HUES6 (cell line): Measurements from ENCODE around the gene ZFAND3.
"Not testable (repeated sequence)": the region's sequence is repeated elsewhere in the genome, so short reads cannot be mapped to it uniquely, and the experiment has no call there.

ENCODE experiments used
- H3K27ac ChIP-seq: 2 replicates; pipeline ENCODE4 v1.7.0; 2013; ENCODE audit warnings: low read depth, mild to moderate bottlenecking, low read length, inconsistent platforms
- H3K27me3 ChIP-seq: 2 replicates; pipeline ENCODE4 v1.6.1; 2013; ENCODE audit warnings: low read length; ENCODE audit not compliant: control insufficient read depth, insufficient read depth
- H3K36me3 ChIP-seq: 2 replicates; pipeline ENCODE4 v1.6.1; 2013; ENCODE audit warnings: low read length; ENCODE audit not compliant: control insufficient read depth, insufficient read depth
- H3K4me1 ChIP-seq: 2 replicates; pipeline ENCODE4 v1.6.1; 2013; ENCODE audit warnings: low read length; ENCODE audit not compliant: control insufficient read depth, insufficient read depth
- H3K4me3 ChIP-seq: 2 replicates; pipeline ENCODE4 v1.5.1; 2013; ENCODE audit warnings: low read depth, low read length
- H3K9ac ChIP-seq: one replicate; pipeline ENCODE4 v1.6.1; 2013; ENCODE audit warnings: mild to moderate bottlenecking, low read length
- H3K9me3 ChIP-seq: 2 replicates; pipeline ENCODE4 v1.6.1; 2013; ENCODE audit warnings: low read depth, low read length; ENCODE audit not compliant: control insufficient read depth, insufficient read depth

ZFAND3 gene

DNA sequence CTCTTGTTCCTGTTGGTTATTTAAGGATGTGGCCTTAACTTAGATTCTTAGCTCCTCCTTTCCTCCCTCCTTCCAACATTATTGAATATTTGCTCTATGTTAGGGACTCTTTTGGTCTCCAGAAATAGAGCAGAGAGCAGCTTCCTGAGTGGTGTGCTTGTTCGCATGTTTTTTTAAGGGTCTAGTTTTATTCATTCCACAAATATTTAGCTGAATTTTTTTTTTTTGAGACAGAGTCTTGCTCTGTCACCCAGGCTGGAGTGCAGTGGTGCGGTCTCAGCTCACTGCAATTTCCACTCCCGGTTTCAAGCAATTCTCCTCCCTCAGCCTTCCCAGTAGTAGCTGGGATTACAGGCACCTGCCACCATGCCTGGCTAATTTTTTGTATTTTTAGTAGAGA, 169.2 kb downstream of the ZFAND3 start:
- Histone ChIP-seq H3K4me1 (peaks cover 9% of the 10 kb centered on the region; the same call in 1 of the 2 replicates), H3K4me3 (no peak overlapping the region), H3K27ac (no peak overlapping the region), H3K9ac (no peak overlapping the region), H3K9me3 (no peaks in the 10 kb centered on the region), H3K36me3 (no peaks in the 10 kb centered on the region), H3K27me3 (no peaks in the 10 kb centered on the region)

DNA sequence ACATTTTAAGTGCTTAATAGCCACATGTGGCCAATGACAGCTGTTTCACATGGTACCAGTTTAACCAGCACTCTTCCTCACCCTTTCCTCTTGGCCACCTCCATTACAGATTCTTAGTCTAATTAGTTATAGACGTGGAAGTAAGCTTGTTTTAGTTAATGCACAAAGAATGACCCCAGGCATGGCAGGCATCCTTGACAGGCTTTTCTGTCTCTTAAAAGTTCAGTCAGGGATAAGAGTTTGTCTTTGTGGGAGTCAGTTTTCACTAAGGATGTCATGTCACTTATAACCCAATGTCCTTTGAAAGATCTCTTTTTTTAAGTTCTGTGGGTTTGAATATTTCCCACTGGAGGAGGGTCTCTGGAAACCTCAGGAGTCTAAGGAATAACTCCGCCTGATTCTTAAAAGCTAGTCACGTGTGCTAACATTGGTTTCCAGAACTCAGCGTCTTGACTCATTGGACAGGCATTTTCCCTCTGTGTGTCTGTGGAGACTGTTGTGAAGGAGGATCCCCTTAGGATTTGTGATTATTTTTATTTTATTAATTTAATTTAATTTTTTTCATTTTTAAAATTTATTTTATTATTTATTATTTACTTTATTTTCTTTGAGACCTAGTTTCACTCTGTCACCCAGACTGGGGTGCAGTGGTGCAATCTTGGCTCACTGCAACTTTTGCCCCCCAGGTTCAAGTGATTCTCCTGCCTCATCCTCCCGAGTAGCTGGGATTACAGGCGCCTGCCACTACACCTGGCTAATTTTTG, 171.4 kb downstream of the ZFAND3 start:
- no peak overlapping the region for H3K27ac ChIP-seq
- no peak overlapping the region for H3K4me3 ChIP-seq
- H3K4me1 ChIP-seq = peaks cover 16% of the 10 kb centered on the region
- H3K9me3 ChIP-seq = no peaks in the 10 kb centered on the region
- no peaks in the 10 kb centered on the region for H3K36me3 ChIP-seq
- no peak overlapping the region for H3K9ac ChIP-seq
- H3K27me3 ChIP-seq = no peaks in the 10 kb centered on the region

DNA sequence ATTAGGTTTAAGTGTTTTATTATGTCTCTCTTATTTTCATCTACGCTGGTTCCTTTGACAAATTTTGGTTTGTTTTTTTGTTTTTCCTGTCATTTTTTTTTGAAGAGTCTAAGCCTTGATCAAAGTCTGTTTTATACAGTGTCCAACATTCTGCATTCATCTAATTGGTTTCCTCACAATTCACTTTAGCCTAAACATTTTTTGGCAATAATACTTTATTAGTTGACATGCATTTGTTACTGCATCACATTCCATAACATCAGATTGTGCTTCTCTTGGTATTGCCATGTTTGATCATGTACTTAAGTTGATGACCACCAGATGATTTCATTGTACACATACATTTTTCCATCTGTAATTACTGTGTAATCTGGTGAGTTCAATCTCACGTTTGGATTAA, 173.2 kb downstream of the ZFAND3 start:
- Histone ChIP-seq H3K4me3 (no peak overlapping the region), H3K4me1 (peaks cover 16% of the 10 kb centered on the region), H3K36me3 (no peaks in the 10 kb centered on the region), H3K9me3 (no peaks in the 10 kb centered on the region), H3K27ac (no peak overlapping the region), H3K9ac (no peak overlapping the region), H3K27me3 (no peaks in the 10 kb centered on the region)

DNA sequence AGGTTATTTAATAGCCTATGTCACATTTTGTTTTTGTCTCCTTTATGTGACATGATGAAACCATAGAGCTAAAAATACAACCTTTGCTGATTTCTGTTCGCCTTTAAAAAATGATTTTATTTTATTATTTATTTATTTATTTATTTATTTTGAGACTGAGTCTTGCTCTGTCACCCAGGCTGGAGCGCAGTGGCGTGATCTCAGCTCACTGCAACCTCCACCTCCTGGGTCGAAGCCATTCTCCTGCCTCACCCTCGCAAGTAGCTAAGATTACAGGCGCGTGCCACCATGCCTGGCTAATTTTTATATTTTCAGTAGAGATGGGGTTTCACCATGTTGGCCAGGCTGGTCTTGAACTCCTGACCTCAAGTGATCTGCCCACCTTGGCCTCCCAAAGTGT, 173.7 kb downstream of the ZFAND3 start:
- not testable (repeated sequence) for H3K27ac ChIP-seq, H3K27me3 ChIP-seq, H3K4me3 ChIP-seq, H3K36me3 ChIP-seq, H3K9me3 ChIP-seq, H3K9ac ChIP-seq
- H3K4me1 ChIP-seq = peaks cover 16% of the 10 kb centered on the region

DNA sequence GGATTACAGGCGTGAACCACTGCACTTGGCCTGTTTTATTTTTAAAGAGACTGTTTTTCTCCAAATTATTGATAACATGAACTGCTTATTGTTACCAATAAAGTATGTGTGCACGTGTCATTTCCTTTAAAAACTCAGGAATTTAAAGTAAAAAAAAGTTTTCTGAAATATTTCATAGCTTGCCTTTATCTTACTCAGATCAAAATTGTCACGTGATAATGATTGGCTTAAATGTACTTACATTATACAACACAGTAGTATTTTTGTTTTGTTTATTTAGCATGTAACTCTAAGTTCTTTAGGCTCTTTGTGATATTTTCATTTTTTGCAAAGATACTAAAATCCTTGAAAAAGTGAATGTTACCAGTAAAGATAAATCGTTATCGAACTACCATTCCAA, 174.1 kb downstream of the ZFAND3 start:
- H3K4me3 ChIP-seq = no peak overlapping the region
- no peak overlapping the region for H3K9ac ChIP-seq
- H3K4me1 ChIP-seq = peaks cover 16% of the 10 kb centered on the region
- no peaks in the 10 kb centered on the region for H3K36me3 ChIP-seq
- no peaks in the 10 kb centered on the region for H3K27me3 ChIP-seq
- H3K9me3 ChIP-seq = no peaks in the 10 kb centered on the region
- no peak overlapping the region for H3K27ac ChIP-seq

DNA sequence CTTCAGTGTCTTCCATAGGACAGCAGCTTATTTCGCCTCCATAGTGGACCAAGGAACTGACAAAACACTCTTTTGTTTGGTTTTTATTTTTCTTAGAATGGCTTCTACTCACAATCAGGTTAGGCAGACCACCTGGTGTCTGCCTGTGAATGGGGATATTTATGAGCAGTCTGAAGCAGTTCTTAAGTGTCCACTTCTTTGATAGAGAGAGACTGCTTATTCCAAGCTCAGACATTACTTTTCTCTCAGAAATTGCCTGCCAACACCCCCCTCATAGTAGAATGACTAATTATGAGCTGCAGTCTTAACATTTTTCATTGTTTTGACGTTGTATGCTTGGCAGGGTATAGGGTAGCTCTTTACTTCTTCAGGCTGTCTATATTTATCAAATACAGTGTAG, 174.7 kb downstream of the ZFAND3 start:
- Histone ChIP-seq H3K27ac (no peak overlapping the region), H3K27me3 (no peaks in the 10 kb centered on the region), H3K4me1 (peaks cover 16% of the 10 kb centered on the region), H3K9me3 (no peaks in the 10 kb centered on the region), H3K36me3 (no peaks in the 10 kb centered on the region), H3K9ac (no peak overlapping the region), H3K4me3 (no peak overlapping the region)

DNA sequence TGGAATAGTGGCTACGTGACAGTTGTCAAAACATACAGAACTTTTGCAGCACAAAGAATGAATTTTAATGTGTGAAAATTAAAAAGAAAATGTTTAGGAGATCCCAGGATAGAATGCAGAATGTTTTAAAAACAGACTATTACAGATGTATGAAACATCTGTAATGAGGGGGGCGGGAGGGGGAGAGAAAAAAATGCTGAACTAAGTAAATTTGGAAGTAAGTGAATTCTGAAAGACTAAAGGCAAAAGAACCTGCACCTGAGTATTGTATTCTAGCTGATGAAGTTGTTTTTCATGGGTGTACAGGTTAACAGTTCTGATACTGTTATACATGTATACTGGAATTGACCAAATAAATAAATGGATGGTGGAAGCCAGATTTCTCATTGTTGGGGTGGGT, 178.8 kb downstream of the ZFAND3 start:
- no peak overlapping the region for H3K4me3 ChIP-seq
- no peak overlapping the region for H3K27ac ChIP-seq
- H3K27me3 ChIP-seq = no peaks in the 10 kb centered on the region
- no peak overlapping the region for H3K9ac ChIP-seq
- peaks cover 6% of the 10 kb centered on the region; the same call in 1 of the 2 replicates for H3K4me1 ChIP-seq
- no peaks in the 10 kb centered on the region for H3K36me3 ChIP-seq
- H3K9me3 ChIP-seq = no peaks in the 10 kb centered on the region; the same call in 1 of the 2 replicates

DNA sequence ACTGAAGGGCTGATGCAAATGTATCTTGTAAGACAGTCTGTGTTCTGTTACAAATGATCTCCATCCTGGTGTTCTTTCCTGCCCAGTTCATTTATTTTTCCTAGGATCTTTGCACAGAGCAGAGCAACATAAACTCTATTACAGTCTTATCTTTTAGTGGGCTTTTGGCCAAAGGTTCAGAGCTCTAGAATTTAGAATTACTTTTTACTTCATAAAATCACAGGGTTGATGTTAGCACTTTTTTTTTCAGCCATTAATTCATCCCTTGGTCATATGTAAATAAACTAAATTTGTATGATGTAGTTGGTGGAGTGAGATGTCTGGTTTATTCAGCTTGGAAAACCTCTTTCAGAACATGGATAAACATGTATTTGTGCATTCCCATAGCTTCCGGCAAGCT, 181.9 kb downstream of the ZFAND3 start:
- Histone ChIP-seq H3K4me1 (no peaks in the 10 kb centered on the region), H3K4me3 (no peak overlapping the region), H3K36me3 (no peaks in the 10 kb centered on the region), H3K27me3 (no peaks in the 10 kb centered on the region), H3K9me3 (no peaks in the 10 kb centered on the region; the same call in 1 of the 2 replicates), H3K9ac (no peak overlapping the region), H3K27ac (no peak overlapping the region)

DNA sequence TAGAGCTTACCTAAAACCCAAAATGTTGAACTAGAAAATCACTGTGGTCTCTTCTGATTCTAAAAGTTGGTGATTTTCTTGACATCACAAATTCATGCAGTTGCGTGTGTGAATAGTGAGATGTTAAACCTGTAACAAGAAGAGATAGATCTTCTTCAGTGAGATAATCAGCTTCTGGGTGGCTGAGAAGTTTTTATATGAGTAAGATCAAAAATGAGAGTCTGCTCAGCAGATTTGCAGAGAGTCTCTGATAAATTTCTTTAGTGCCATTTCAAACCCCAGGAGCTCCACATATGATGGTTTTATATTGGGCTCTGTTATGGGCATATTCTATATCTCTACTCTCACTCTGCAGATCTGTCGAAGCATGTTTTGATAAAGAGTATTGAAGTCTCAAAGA, 185.4 kb downstream of the ZFAND3 start:
- H3K4me3 ChIP-seq = no peak overlapping the region
- H3K9ac ChIP-seq = no peak overlapping the region
- no peak overlapping the region for H3K27ac ChIP-seq
- H3K9me3 ChIP-seq = peaks cover 2% of the 10 kb centered on the region; the same call in 1 of the 2 replicates
- H3K27me3 ChIP-seq = no peaks in the 10 kb centered on the region
- H3K4me1 ChIP-seq = no peaks in the 10 kb centered on the region
- H3K36me3 ChIP-seq = no peaks in the 10 kb centered on the region

DNA sequence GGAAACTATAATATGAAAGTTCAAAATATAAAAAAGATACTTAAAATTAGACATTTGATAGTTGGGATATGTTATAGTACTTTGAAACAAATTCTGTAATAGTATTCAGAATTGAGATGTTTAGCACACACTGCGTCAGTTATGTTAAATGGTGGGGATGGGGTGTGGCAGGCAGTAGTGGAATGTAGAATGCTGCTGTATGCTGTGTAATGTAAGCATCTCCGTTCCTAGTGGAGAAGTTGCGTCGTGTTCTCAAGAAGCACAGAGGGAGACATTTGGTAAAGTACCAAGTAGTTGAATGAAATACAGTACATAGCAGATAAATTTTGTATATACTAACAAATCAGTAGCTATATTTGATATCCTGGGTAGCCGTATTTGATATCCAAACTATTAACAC, 192.4 kb downstream of the ZFAND3 start:
- no peaks in the 10 kb centered on the region for H3K4me1 ChIP-seq
- no peaks in the 10 kb centered on the region for H3K36me3 ChIP-seq
- H3K27ac ChIP-seq = no peak overlapping the region
- H3K9ac ChIP-seq = no peak overlapping the region
- peaks cover 15% of the 10 kb centered on the region for H3K9me3 ChIP-seq
- H3K27me3 ChIP-seq = no peaks in the 10 kb centered on the region
- H3K4me3 ChIP-seq = no peak overlapping the region

DNA sequence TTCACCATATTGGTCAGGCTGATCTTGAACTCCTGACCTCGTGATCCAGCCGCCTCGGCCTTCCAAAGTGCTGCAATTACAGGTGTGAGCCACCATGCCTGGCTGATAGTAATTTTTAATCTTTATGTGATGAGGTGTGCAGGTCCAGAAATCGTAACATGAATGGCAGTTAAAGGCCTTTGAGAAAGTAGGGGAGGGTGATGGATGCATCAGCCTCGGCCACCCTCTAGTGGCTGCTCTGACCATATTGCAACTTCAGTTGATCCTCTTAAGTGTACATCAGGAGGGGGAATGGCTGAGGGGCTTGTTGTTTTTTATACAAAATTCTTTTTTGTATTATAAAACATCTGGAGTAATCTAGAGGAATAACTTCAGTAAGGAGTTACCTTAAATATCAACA, 193.0 kb downstream of the ZFAND3 start:
- no peak overlapping the region for H3K4me3 ChIP-seq
- no peaks in the 10 kb centered on the region for H3K36me3 ChIP-seq
- no peak overlapping the region for H3K9ac ChIP-seq
- H3K9me3 ChIP-seq = peaks cover 15% of the 10 kb centered on the region
- no peaks in the 10 kb centered on the region for H3K27me3 ChIP-seq
- no peak overlapping the region for H3K27ac ChIP-seq
- no peaks in the 10 kb centered on the region for H3K4me1 ChIP-seq
